Gastrocnemius medialis (tissue), 4 donors: Measurements from ENCODE around the gene KRTAP13-3. TPM values are rescaled to one million over a fixed set of nuclear protein-coding genes. Genes with fewer than 3 reads are reported as not detected.

Source experiments
- ATAC-seq, 2 donors: fragments of 150-250 bp; one replicate each; pipeline ENCODE4 v1.9.1; 2016
- DNase-seq, 2 donors: peaks; one replicate each; pipeline ENCODE4 v3.0.0-alpha.2; 2019
- H3K27ac ChIP-seq, 4 donors: fragments of 200-600 bp; sonication (generic); 1 replicate in 1 of 4; 2 replicates in 3 of 4; pipeline ENCODE4 v1.5.1; 2016 to 2018; ENCODE audit warnings: mild to moderate bottlenecking in 2 of 4, moderate library complexity in 1 of 4
- H3K27me3 ChIP-seq, 3 donors: fragments of 200-600 bp; sonication (generic) in 2 of 3; 1 replicate in 1 of 3; 2 replicates in 2 of 3; pipeline versions ENCODE4 v1.5.1 to v1.6.0; 2016 to 2019; ENCODE audit warnings: mild to moderate bottlenecking in 1 of 3, moderate library complexity in 1 of 3
- H3K36me3 ChIP-seq, 2 donors: fragments of 200-600 bp; sonication (generic) in 1 of 2; one replicate each; pipeline ENCODE4 v1.5.1; 2017 to 2018
- H3K4me1 ChIP-seq, 2 donors: fragments of 200-600 bp; sonication (generic) in 1 of 2; one replicate each; pipeline ENCODE4 v1.5.1; 2016 to 2017; ENCODE audit warnings: mild to moderate bottlenecking in 2 of 2
- H3K4me3 ChIP-seq, 4 donors: fragments of 200-600 bp; sonication (generic) in 3 of 4; 1 replicate in 1 of 4; 2 replicates in 3 of 4; pipeline ENCODE4 v1.5.1; 2016 to 2019; ENCODE audit warnings: mild to moderate bottlenecking in 2 of 4
- H3K9me3 ChIP-seq, 3 donors: fragments of 200-600 bp; sonication (generic) in 2 of 3; 1 replicate in 1 of 3; 2 replicates in 2 of 3; pipeline ENCODE4 v1.5.1; 2016 to 2019
- CTCF ChIP-seq, 5 experiments: fragments of 450-650 bp in 3 of 5; fragments of 200-600 bp in 2 of 5; sonication (generic) in 2 of 5; IDR thresholded peaks in 4 of 5; conservative IDR thresholded peaks in 1 of 5; 1 replicate in 4 of 5; 2 replicates in 1 of 5; pipeline ENCODE4 v1.5.1; 2016 to 2019; ENCODE audit warnings: antibody characterized with exemption in 5 of 5, mild to moderate bottlenecking in 3 of 5, moderate library complexity in 3 of 5
- POLR2A ChIP-seq, 2 donors: fragments of 450-650 bp; IDR thresholded peaks; one replicate each; pipeline ENCODE4 v1.6.1; 2017; ENCODE audit warnings: antibody characterized with exemption in 2 of 2, mild to moderate bottlenecking in 2 of 2, moderate library complexity in 2 of 2
- in situ Hi-C, 4 donors: fragments of 200-750 bp; cut with MboI; loops; one replicate each; pipeline versions ENCODE4 v1.15.0 to v1.8.0; 2017; ENCODE audit warnings: low sequenced_read_pairs in 4 of 4
- intact Hi-C: fragments of 100-400 bp; cut with DNase I; formaldehyde crosslinking; loops from one replicate; pipeline ENCODE4 v1.15.1; 2023; ENCODE audit warnings: low total_unique reads
- total RNA-seq, 4 donors: library from RNA; depleted of rRNA; stranded (reverse); fragments of >200 nt; gene quantifications; one replicate each; pipeline versions ENCODE4 v1.1.0 to v1.2.3, GENCODE V29; 2016

The KRTAP13-3 gene, protein sequence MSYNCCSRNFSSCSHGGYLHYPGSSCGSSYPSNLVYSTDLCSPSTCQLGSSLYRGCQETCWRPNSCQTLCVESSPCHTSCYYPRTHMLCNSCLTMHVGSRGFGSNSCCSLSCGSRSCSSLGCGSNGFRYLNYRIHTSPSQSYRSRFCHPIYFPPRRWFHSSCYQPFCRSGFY
- not detected for total RNA-seq

- Histone ChIP-seq H3K36me3 (no peaks in the 10 kb centered on the region), H3K4me3 (no peak within 1 kb of the TSS), H3K27ac (no peak within 1 kb of the TSS), H3K27me3 (no peaks in the 10 kb centered on the region), H3K4me1 (no peaks in the 10 kb centered on the region), H3K9me3 (no peaks in the 10 kb centered on the region)
- ATAC-seq (no peak), DNase-seq (no peak)
- in situ Hi-C loops (no loop called here), intact Hi-C loops (no loop called here)
- TF ChIP-seq CTCF (IDR thresholded peaks at IDR 0.05 in 4 of 5, conservative IDR thresholded peaks at IDR 0.05 in 1 of 5) (no peak), POLR2A (IDR thresholded peaks at IDR 0.05) (no peak)
These were observed at the start of gene KRTAP13-3 for GRCh38 chr21:30425826-30426225. Gene KRTAP13-3 (minus strand): TSS chr21:30425926. CDS start chr21:30425912, 14 bp downstream.

- H3K9me3 ChIP-seq = no peaks in the 10 kb centered on the region
- in situ Hi-C loops (loop anchor here in 1 of 4 donors (10.0 kb wide), 1 partner anchor 64 kb away; no protein-coding TSS in a partner anchor), intact Hi-C loops (no loop called here)
- DNase-seq (no peak), ATAC-seq (no peak)
- no peaks in the 10 kb centered on the region for H3K36me3 ChIP-seq
- H3K4me3 ChIP-seq = no peak overlapping the region
- H3K4me1 ChIP-seq = no peaks in the 10 kb centered on the region
- no peak for TF ChIP-seq POLR2A (IDR thresholded peaks at IDR 0.05)
- no peak for TF ChIP-seq CTCF (IDR thresholded peaks at IDR 0.05 in 4 of 5, conservative IDR thresholded peaks at IDR 0.05 in 1 of 5)
- no peaks in the 10 kb centered on the region for H3K27me3 ChIP-seq
- no peak overlapping the region for H3K27ac ChIP-seq
These were observed 43.4 kb upstream of the KRTAP13-3 start for GRCh38 chr21:30468900-30469714.

DNA sequence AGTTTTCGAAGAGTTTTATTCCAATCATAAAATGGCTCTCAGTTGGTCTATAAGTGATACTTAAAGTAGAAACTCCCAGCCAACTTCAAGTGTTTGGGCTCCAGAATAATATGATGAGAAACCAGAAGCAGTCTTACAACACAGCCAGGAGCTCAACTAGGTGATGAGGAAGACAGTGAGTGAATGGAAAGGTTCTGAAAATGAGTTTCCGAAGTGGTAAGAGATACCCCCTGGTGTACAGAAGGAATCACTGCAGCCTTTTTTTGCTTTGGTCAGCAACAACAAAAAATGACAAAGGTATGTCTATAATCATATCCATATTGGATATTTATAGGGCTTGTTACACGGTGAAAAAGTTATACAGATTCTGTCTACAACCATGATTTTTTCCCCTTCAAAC lies 38.0 kb upstream of the KRTAP13-3 start:
- Histone ChIP-seq H3K9me3 (no peaks in the 10 kb centered on the region), H3K4me3 (no peak overlapping the region), H3K4me1 (no peaks in the 10 kb centered on the region), H3K36me3 (no peaks in the 10 kb centered on the region), H3K27me3 (no peaks in the 10 kb centered on the region), H3K27ac (no peak overlapping the region)
- DNase-seq (no peak), ATAC-seq (no peak)
- intact Hi-C loops = no loop called here
- in situ Hi-C loops = loop anchor here in 1 of 4 donors (10.0 kb wide), 1 partner anchor 59 kb away; no protein-coding TSS in a partner anchor
- TF ChIP-seq POLR2A (IDR thresholded peaks at IDR 0.05) (no peak), CTCF (IDR thresholded peaks at IDR 0.05 in 4 of 5, conservative IDR thresholded peaks at IDR 0.05 in 1 of 5) (no peak)

- intact Hi-C loops (no loop called here), in situ Hi-C loops (no loop called here)
- Histone ChIP-seq H3K4me1 (no peaks in the 10 kb centered on the region), H3K27ac (no peak overlapping the region), H3K9me3 (no peaks in the 10 kb centered on the region), H3K4me3 (no peak overlapping the region), H3K36me3 (no peaks in the 10 kb centered on the region), H3K27me3 (no peaks in the 10 kb centered on the region)
- DNase-seq (no peak), ATAC-seq (no peak)
- no peak for TF ChIP-seq CTCF (IDR thresholded peaks at IDR 0.05 in 4 of 5, conservative IDR thresholded peaks at IDR 0.05 in 1 of 5)
These were observed 22.8 kb upstream of the KRTAP13-3 start for GRCh38 chr21:30448514-30448913.
